Caco-2 (cell line): ENCODE measurements around the gene ZNF148. TPM values are rescaled to one million over a fixed set of nuclear protein-coding genes. Genes with fewer than 3 reads are reported as not detected.

Experiments used
- BruUV-seq: library from RNA; stranded (reverse); fragments of 400-500 nt; replicated peaks from 2 replicates; lab custom pipeline; 2021; lab: Mats Ljungman, UMichigan
- CTCF ChIA-PET: fragments of 300-600 bp; sonication (Branson Sonifier 250); formaldehyde crosslinking; loops from one replicate; lab custom pipeline; 2022; ENCODE audit warnings: antibody characterized with exemption; lab: Charles Lee
- POLR2A ChIA-PET: fragments of 300-600 bp; sonication (Branson Sonifier 250); formaldehyde crosslinking; loops from one replicate; lab custom pipeline; 2022; ENCODE audit warnings: antibody characterized with exemption; lab: Charles Lee
- DNase-seq, 2 experiments: peaks; one replicate each; pipeline versions ENCODE4 v3.0.0 to v3.0.0-alpha.2; 2020 to 2022
- H3K27me3 ChIP-seq: replicated peaks from 2 replicates; pipeline ENCODE4 v1.6.0; 2011; ENCODE audit warnings: low read length; ENCODE audit not compliant: control insufficient read depth, insufficient read depth
- H3K36me3 ChIP-seq: 2 replicates; pipeline ENCODE4 v1.5.1; 2011; ENCODE audit warnings: low read length; ENCODE audit not compliant: control insufficient read depth, insufficient read depth
- H3K4me1 ChIP-seq: fragments of 250-450 bp; sonication (Bioruptor Pico); 2 replicates; pipeline ENCODE4 v1.5.1; 2020; ENCODE audit warnings: mild to moderate bottlenecking
- H3K4me3 ChIP-seq: 2 replicates; pipeline ENCODE4 v1.5.1; 2011; ENCODE audit warnings: low read depth, mild to moderate bottlenecking, control low read depth, low read length
- H3K9me3 ChIP-seq: fragments of 250-450 bp; sonication (Bioruptor Pico); 2 replicates; pipeline ENCODE4 v1.5.1; 2020; ENCODE audit warnings: mild to moderate bottlenecking, moderate library complexity
- H3K27ac Mint-ChIP-seq: one replicate; pipeline ENCODE4 v1.8.0; 2022; ENCODE audit warnings: mixed read lengths; ENCODE audit not compliant: unreplicated experiment
- H3K27me3 Mint-ChIP-seq: one replicate; pipeline ENCODE4 v1.8.0; 2022; ENCODE audit warnings: mixed read lengths; ENCODE audit not compliant: insufficient read depth, unreplicated experiment
- H3K36me3 Mint-ChIP-seq: one replicate; pipeline ENCODE4 v1.8.0; 2022; ENCODE audit warnings: mild to moderate bottlenecking, mixed read lengths; ENCODE audit not compliant: insufficient read depth, unreplicated experiment
- H3K4me1 Mint-ChIP-seq: one replicate; pipeline ENCODE4 v1.8.0; 2022; ENCODE audit warnings: low read depth, mixed read lengths; ENCODE audit not compliant: unreplicated experiment
- H3K4me3 Mint-ChIP-seq: one replicate; pipeline ENCODE4 v1.8.0; 2022; ENCODE audit warnings: mild to moderate bottlenecking, moderate library complexity, mixed read lengths; ENCODE audit not compliant: unreplicated experiment
- H3K9me3 Mint-ChIP-seq: one replicate; pipeline ENCODE4 v1.8.0; 2022; ENCODE audit warnings: mixed read lengths; ENCODE audit not compliant: unreplicated experiment
- intact Hi-C: fragments of 100-400 bp; cut with micrococcal nuclease; formaldehyde crosslinking; loops from one replicate; pipeline ENCODE4 v1.10.0; 2022; ENCODE audit not compliant: unreplicated experiment
- total RNA-seq: library from RNA; stranded (reverse); gene quantifications from 2 replicates; pipeline ENCODE4 v1.2.3, GENCODE V29; 2022
- TF ChIP-seq, protein P1 (sequence below), 2 experiments: fragments of 200-600 bp in 1 of 2; IDR thresholded peaks; 1 replicate in 1 of 2; 2 replicates in 1 of 2; pipeline versions ENCODE4 v1.5.1 to v1.8.0; 2011 to 2022; ENCODE audit warnings: antibody characterized with exemption in 1 of 2, control low read depth in 1 of 2, inconsistent platforms in 1 of 2, low read depth in 1 of 2, low read length in 1 of 2, mild to moderate bottlenecking in 1 of 2, moderate library complexity in 1 of 2; ENCODE audit not compliant: insufficient read depth in 1 of 2, severe bottlenecking in 1 of 2, unreplicated experiment in 1 of 2

ZNF148 gene
- total RNA-seq, 1 experiment from 2014 or later: 33.3 TPM

DNA sequence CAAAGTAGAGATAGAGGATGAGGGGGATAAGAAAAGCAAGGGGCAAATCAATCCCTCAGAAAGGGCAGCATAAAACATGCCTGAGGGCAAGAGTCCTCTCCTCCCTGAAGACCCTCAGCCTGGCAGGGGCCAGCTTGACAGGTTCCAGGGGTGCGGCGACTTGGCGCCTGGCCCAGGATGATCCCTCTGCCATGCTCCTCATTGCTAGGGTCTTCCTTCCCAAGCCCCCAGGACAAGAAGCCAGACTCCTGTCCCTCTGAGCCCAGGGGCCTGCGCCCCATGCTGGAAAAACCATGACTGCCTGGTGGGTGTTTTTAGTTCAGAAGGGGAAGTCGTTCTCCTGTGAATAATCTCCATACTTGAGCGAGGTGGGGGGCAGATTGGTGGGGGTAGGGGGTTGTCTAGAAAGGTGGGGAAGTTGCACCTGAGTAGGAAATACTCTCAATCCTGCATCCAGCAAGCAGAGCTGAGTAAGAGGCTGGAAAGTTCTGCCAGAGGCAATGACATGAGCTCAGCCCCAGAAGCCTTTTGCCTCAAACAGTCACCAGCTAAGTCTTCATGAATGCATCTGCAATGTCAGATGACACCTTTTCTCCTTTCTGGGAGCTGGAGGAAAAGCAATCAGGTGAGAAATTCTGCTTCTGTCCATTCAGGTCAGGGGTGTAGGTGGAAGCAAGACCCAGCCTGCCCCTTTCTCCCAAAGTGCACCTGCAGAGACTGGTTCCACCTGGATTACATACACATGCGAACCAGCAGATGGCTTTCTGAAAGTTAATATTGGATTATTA is 180.9 kb downstream of the ZNF148 start:
- ChIA-PET POLR2A (no interaction called here), CTCF (interaction anchor here (0.7 to 1.3 kb wide), 2 partner anchors 131 to 132 kb away, joined by 3 read pairs; no protein-coding TSS in a partner anchor)
- TF ChIP-seq, protein P1, sequence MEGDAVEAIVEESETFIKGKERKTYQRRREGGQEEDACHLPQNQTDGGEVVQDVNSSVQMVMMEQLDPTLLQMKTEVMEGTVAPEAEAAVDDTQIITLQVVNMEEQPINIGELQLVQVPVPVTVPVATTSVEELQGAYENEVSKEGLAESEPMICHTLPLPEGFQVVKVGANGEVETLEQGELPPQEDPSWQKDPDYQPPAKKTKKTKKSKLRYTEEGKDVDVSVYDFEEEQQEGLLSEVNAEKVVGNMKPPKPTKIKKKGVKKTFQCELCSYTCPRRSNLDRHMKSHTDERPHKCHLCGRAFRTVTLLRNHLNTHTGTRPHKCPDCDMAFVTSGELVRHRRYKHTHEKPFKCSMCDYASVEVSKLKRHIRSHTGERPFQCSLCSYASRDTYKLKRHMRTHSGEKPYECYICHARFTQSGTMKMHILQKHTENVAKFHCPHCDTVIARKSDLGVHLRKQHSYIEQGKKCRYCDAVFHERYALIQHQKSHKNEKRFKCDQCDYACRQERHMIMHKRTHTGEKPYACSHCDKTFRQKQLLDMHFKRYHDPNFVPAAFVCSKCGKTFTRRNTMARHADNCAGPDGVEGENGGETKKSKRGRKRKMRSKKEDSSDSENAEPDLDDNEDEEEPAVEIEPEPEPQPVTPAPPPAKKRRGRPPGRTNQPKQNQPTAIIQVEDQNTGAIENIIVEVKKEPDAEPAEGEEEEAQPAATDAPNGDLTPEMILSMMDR (IDR thresholded peaks at IDR 0.05; ENCODE audit: insufficient read depth in 1 of 2, low read depth in 1 of 2, low read length in 1 of 2, severe bottlenecking in 1 of 2, unreplicated experiment in 1 of 2): no peak
- Mint-ChIP-seq H3K27me3 (no peaks in the 10 kb centered on the region), H3K4me3 (no peak overlapping the region), H3K4me1 (no peaks in the 10 kb centered on the region), H3K36me3 (peaks cover 7% of the 10 kb centered on the region), H3K9me3 (no peaks in the 10 kb centered on the region), H3K27ac (no peak overlapping the region)
- no peak overlapping the region for H3K4me3 ChIP-seq
- H3K4me1 ChIP-seq: no peaks in the 10 kb centered on the region
- intact Hi-C loops: no loop called here
- H3K27me3 ChIP-seq: no peaks in the 10 kb centered on the region
- DNase-seq: no peak
- no peaks in the 10 kb centered on the region for H3K36me3 ChIP-seq
- no peaks in the 10 kb centered on the region for H3K9me3 ChIP-seq
- BruUV-seq: no TSS peak

DNA sequence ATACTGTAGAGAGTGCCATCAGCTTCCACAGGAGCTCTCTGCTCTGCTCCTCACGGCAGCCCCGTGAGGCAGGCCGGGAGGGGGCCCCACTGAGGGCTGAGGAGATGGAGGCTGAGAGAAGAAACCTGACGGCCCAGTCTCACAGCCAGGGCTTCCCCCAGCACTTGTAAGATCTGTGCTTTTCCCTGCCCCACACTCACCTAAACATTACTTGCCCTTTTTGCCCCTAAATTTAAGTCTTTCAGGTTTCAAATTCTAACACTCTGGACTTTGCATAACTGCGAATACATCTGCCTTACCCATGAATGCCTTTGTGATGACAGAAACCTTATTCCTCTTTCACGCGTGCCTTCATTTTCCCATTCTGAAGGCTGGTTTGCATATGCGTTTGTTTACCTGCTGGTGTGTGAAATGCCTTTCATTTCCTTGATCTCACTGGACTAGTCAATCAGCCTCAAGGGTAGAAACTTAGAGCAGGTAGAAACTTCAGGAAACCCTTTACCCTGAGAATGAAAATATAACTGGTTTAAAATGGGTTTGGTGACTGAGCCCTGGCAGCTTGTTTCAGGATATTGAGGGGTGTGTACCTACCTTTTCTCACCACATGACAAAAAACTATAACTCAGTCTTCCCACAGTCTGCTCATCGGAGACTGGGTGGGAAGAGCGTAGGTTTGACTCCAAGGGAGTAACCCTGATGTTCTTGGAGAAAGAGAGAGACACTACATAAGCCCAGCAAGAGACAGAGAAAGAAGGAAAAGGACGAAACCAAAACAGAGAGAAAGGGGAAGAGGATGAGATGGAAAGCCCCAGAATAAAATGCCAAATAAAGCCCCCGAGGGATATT is 182.7 kb downstream of the ZNF148 start:
- Mint-ChIP-seq H3K27ac (no peak overlapping the region), H3K4me3 (no peak overlapping the region), H3K36me3 (peaks cover 7% of the 10 kb centered on the region), H3K4me1 (no peaks in the 10 kb centered on the region), H3K27me3 (no peaks in the 10 kb centered on the region), H3K9me3 (no peaks in the 10 kb centered on the region)
- no peaks in the 10 kb centered on the region for H3K9me3 ChIP-seq
- no peak for DNase-seq
- peaks cover 2% of the 10 kb centered on the region; the same call in 1 of the 2 replicates for H3K36me3 ChIP-seq
- H3K4me1 ChIP-seq: no peaks in the 10 kb centered on the region
- no peaks in the 10 kb centered on the region for H3K27me3 ChIP-seq
- CTCF ChIA-PET: no interaction called here
- BruUV-seq: no TSS peak
- no peak overlapping the region for H3K4me3 ChIP-seq
- intact Hi-C loops: no loop called here
- TF ChIP-seq, protein P1 (IDR thresholded peaks at IDR 0.05; ENCODE audit: insufficient read depth in 1 of 2, low read depth in 1 of 2, low read length in 1 of 2, severe bottlenecking in 1 of 2, unreplicated experiment in 1 of 2): no peak
- POLR2A ChIA-PET: no interaction called here

DNA sequence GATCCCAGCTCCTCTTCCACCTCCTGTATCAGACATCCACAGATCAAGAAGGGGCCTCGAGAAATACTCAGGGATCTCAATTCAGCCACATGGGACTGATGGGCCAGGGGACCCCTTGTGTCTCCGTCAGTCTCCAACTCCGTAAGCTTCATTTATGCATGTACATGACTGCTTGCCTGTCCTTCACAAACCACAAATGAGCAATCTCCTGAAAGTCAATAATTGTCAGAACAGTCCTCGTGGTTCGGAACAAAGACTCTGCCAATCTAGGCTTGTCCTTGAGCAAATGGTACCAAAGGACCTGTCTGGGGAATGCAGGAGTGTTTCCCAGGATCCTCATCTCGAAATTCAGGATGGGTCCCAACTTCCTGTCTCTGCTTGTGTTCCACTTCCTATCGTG is 183.4 kb downstream of the ZNF148 start:
- ChIA-PET POLR2A (no interaction called here), CTCF (interaction anchor here (0.6 kb wide), 1 partner anchor 149 kb away, joined by 5 read pairs; no protein-coding TSS in a partner anchor)
- Histone ChIP-seq H3K27me3 (no peaks in the 10 kb centered on the region), H3K4me1 (no peaks in the 10 kb centered on the region), H3K4me3 (no peak overlapping the region), H3K9me3 (no peaks in the 10 kb centered on the region), H3K36me3 (peaks cover 2% of the 10 kb centered on the region)
- BruUV-seq: no TSS peak
- TF ChIP-seq, protein P1 (IDR thresholded peaks at IDR 0.05; ENCODE audit: insufficient read depth in 1 of 2, low read depth in 1 of 2, low read length in 1 of 2, severe bottlenecking in 1 of 2, unreplicated experiment in 1 of 2): no peak
- H3K9me3 Mint-ChIP-seq: no peaks in the 10 kb centered on the region
- intact Hi-C loops: no loop called here
- DNase-seq: no peak
- peaks cover 6% of the 10 kb centered on the region for H3K36me3 Mint-ChIP-seq
- no peaks in the 10 kb centered on the region for H3K4me1 Mint-ChIP-seq
- H3K27me3 Mint-ChIP-seq: no peaks in the 10 kb centered on the region
- no peak overlapping the region for H3K4me3 Mint-ChIP-seq
- H3K27ac Mint-ChIP-seq: no peak overlapping the region
